Measurements from ENCODE around the gene LIN37.

GRCh38 chr19:35777086-35777841 lies 28.9 kb downstream of the LIN37 start:
- TF ChIP-seq CTCF (IDR thresholded peaks at IDR 0.05) (no peak), POLR2AphosphoS5 (IDR thresholded peaks at IDR 0.05; ENCODE audit: low read depth, low read length) (no peak), TCF7L2 (IDR thresholded peaks at IDR 0.05; ENCODE audit: low read depth, low read length) (no peak), SIN3A (IDR thresholded peaks at IDR 0.05; ENCODE audit: borderline replicate concordance, insufficient read depth, low read depth, low read length) (no peak)

Measured in Panc1 (cell line).